ENCODE measurements around the gene FHL1. TPM values are rescaled to one million over a fixed set of nuclear protein-coding genes. Genes with fewer than 3 reads are reported as not detected.

FHL1 gene
- total RNA-seq, 1 experiment from 2014 or later = 51.8 TPM

DNA sequence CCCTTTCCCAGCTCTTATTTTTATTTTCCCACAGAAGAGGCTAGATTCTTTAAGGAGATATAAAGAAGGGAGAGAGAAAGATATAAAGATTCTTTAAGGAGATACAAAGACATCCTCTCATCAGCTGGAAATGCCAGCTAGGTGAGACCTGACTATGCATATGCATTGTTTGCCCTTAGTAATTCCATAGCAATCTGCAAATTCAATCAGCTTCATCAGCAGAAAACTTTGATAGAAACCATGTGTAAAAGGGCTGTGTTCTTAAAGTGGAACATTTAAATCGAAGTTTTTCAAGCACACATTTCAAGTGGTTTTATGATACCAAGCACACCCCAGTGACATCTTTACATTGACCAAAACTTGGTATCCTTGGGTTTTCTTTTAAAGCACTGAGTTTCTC is 24.1 kb downstream of the FHL1 start:
- no peaks in the 10 kb centered on the region for H3K9me3 ChIP-seq (ENCODE audit: low read length)
- ChIA-PET POLR2A (ENCODE audit: unreplicated experiment) (no interaction called here), CTCF (no interaction called here)
- TF ChIP-seq, protein P1, sequence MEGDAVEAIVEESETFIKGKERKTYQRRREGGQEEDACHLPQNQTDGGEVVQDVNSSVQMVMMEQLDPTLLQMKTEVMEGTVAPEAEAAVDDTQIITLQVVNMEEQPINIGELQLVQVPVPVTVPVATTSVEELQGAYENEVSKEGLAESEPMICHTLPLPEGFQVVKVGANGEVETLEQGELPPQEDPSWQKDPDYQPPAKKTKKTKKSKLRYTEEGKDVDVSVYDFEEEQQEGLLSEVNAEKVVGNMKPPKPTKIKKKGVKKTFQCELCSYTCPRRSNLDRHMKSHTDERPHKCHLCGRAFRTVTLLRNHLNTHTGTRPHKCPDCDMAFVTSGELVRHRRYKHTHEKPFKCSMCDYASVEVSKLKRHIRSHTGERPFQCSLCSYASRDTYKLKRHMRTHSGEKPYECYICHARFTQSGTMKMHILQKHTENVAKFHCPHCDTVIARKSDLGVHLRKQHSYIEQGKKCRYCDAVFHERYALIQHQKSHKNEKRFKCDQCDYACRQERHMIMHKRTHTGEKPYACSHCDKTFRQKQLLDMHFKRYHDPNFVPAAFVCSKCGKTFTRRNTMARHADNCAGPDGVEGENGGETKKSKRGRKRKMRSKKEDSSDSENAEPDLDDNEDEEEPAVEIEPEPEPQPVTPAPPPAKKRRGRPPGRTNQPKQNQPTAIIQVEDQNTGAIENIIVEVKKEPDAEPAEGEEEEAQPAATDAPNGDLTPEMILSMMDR (conservative IDR thresholded peaks at IDR 0.05; ENCODE audit: low read depth, low read length) = no peak
- TF ChIP-seq EZH2phosphoT487 (IDR thresholded peaks at IDR 0.05; ENCODE audit: borderline replicate concordance, low read length) = no peak
- TF ChIP-seq EZH2 (IDR thresholded peaks at IDR 0.05; ENCODE audit: low read length, unreplicated experiment) = no peak
- H3F3A ChIP-seq (ENCODE audit: low read length, unreplicated experiment) = no peaks in the 10 kb centered on the region
- DNase-seq = no peak
- H3K4me1 ChIP-seq (ENCODE audit: insufficient read depth, low read length) = peaks cover 27% of the 10 kb centered on the region
- no peaks in the 10 kb centered on the region for H3K79me2 ChIP-seq (ENCODE audit: low read length)
- no peak overlapping the region for H3K4me3 ChIP-seq (ENCODE audit: low read length)
- ATAC-seq = no peak
- H3K9ac ChIP-seq (ENCODE audit: low read length) = no peak overlapping the region
- intact Hi-C loops (cut with micrococcal nuclease) = no loop called here
- no peaks in the 10 kb centered on the region for H3K27me3 ChIP-seq (ENCODE audit: low read length)
- H3K9me2 ChIP-seq (replicated peaks; ENCODE audit: low read length) = no peaks in the 10 kb centered on the region
- no TSS peak for BruUV-seq (replicated peaks)
- no peak overlapping the region for H3K27ac ChIP-seq (ENCODE audit: low read length)
- no peak overlapping the region for H3K4me2 ChIP-seq (ENCODE audit: low read length)
- no peak overlapping the region for H2AFZ ChIP-seq (ENCODE audit: low read length)
- H3K36me3 ChIP-seq (ENCODE audit: low read depth, low read length) = no peaks in the 10 kb centered on the region
- no peaks in the 10 kb centered on the region for H4K20me1 ChIP-seq (ENCODE audit: low read length)

DNA sequence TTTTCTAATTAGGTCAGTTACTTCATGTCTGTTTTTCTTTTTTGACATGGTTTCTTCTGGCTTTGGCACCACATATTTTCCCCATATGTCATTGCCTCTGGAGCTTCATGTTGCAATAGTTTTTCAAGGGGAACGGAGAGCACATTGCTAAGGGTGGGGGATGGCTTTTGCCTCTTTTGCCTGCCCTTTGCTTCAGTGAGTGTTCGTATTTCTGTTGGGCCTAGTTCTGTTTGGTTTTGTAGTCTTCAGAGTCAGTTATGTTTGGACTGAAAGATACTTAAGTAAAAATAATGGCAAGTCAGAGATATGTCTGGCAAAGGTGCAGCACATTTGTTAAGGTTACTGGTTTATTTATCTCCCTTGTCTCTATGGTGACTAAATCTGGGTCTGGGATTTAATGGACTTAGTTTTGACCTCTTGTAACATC is 29.1 kb downstream of the FHL1 start:
- POLR2A ChIA-PET (ENCODE audit: unreplicated experiment) = no interaction called here
- Histone ChIP-seq H3K4me3 (ENCODE audit: low read length) (no peak overlapping the region), H3K9me2 (replicated peaks; ENCODE audit: low read length) (no peaks in the 10 kb centered on the region), H3K27ac (ENCODE audit: low read length) (no peak overlapping the region), H3K9ac (ENCODE audit: low read length) (no peak overlapping the region), H3K4me2 (ENCODE audit: low read length) (0 out of 2 replicates have a peak overlapping the region, but pooled peaks have one; percentile 29), H3K36me3 (ENCODE audit: low read depth, low read length) (no peaks in the 10 kb centered on the region), H3K27me3 (ENCODE audit: low read length) (no peaks in the 10 kb centered on the region), H2AFZ (ENCODE audit: low read length) (no peak overlapping the region; the same call in 1 of the 2 replicates), H4K20me1 (ENCODE audit: low read length) (no peaks in the 10 kb centered on the region), H3K9me3 (ENCODE audit: low read length) (no peaks in the 10 kb centered on the region), H3K79me2 (ENCODE audit: low read length) (no peaks in the 10 kb centered on the region), H3K4me1 (ENCODE audit: insufficient read depth, low read length) (peaks cover 10% of the 10 kb centered on the region), H3F3A (ENCODE audit: low read length, unreplicated experiment) (no peaks in the 10 kb centered on the region)
- DNase-seq (peak; percentile 37), ATAC-seq (no peak)
- TF ChIP-seq EZH2phosphoT487 (IDR thresholded peaks at IDR 0.05; ENCODE audit: borderline replicate concordance, low read length) (no peak), EZH2 (IDR thresholded peaks at IDR 0.05; ENCODE audit: low read length, unreplicated experiment) (no peak)
- TF ChIP-seq, protein P1 (conservative IDR thresholded peaks at IDR 0.05; ENCODE audit: low read depth, low read length) = no peak
- CTCF ChIA-PET = no interaction called here
- no TSS peak for BruUV-seq (replicated peaks)
- intact Hi-C loops (cut with micrococcal nuclease) = no loop called here

DNA sequence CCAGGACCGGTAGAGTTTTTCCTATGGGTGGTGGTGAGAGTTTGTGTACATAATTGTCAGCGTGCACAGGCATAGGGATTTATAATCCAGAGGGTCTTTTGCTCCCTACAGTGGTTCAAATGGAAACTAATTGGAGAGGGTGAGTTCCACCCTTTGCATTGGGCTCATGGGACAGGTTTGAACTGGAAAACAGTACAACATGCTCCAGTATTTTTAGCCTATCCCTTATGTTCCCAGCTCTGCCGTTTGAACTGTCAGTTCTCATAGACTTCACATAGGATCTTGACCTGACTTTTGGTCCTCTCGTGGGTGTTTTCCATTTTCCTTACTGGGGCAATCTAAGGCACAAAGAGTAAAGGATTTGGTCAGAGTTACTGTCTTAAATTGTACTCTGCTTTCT is 31.8 kb downstream of the FHL1 start:
- intact Hi-C loops (cut with micrococcal nuclease) = no loop called here

More for the DNA sequence above, 31.8 kb downstream of the FHL1 start:
- Histone ChIP-seq H3K36me3 (ENCODE audit: low read depth, low read length) (no peaks in the 10 kb centered on the region), H3K9me3 (ENCODE audit: low read length) (no peaks in the 10 kb centered on the region), H2AFZ (ENCODE audit: low read length) (no peak overlapping the region), H3F3A (ENCODE audit: low read length, unreplicated experiment) (no peaks in the 10 kb centered on the region), H3K9ac (ENCODE audit: low read length) (no peak overlapping the region), H4K20me1 (ENCODE audit: low read length) (no peaks in the 10 kb centered on the region), H3K9me2 (replicated peaks; ENCODE audit: low read length) (no peaks in the 10 kb centered on the region), H3K4me2 (ENCODE audit: low read length) (no peak overlapping the region), H3K4me3 (ENCODE audit: low read length) (no peak overlapping the region), H3K79me2 (ENCODE audit: low read length) (no peaks in the 10 kb centered on the region), H3K4me1 (ENCODE audit: insufficient read depth, low read length) (peaks cover 10% of the 10 kb centered on the region), H3K27me3 (ENCODE audit: low read length) (no peaks in the 10 kb centered on the region), H3K27ac (ENCODE audit: low read length) (no peak overlapping the region)
- ATAC-seq (no peak), DNase-seq (no peak)
- BruUV-seq (replicated peaks) = no TSS peak
- TF ChIP-seq EZH2phosphoT487 (IDR thresholded peaks at IDR 0.05; ENCODE audit: borderline replicate concordance, low read length) (no peak), EZH2 (IDR thresholded peaks at IDR 0.05; ENCODE audit: low read length, unreplicated experiment) (no peak)
- TF ChIP-seq, protein P1 (conservative IDR thresholded peaks at IDR 0.05; ENCODE audit: low read depth, low read length) = no peak
- CTCF ChIA-PET = no interaction called here
- POLR2A ChIA-PET (ENCODE audit: unreplicated experiment) = no interaction called here

All from PC-3 (cell line).